ENCODE measurements around the gene LRIG1. TPM values are rescaled to one million over a fixed set of nuclear protein-coding genes. Genes with fewer than 3 reads are reported as not detected.

LRIG1 gene
- total RNA-seq, 1 donor from 2014 or later: 169 TPM

GRCh38 chr3:66475386-66476020, 25.3 kb downstream of the LRIG1 start:
- Histone ChIP-seq H3K27ac (peak overlapping the region; percentile 57), H3K9me3 (ENCODE audit: low read depth) (no peaks in the 10 kb centered on the region), H3K27me3 (no peaks in the 10 kb centered on the region), H3K79me2 (ENCODE audit: low read depth) (peaks cover 100% of the 10 kb centered on the region), H2AFZ (replicated peaks) (no peak overlapping the region), H3K4me3 (no peak overlapping the region), H3K4me2 (peak overlapping the region; percentile 46), H3K36me3 (no peaks in the 10 kb centered on the region), H3F3A (ENCODE audit: low read depth) (peaks cover 66% of the 10 kb centered on the region), H4K20me1 (ENCODE audit: low read depth) (peaks cover 100% of the 10 kb centered on the region), H3K9ac (no peak overlapping the region), H3K4me1 (peaks cover 92% of the 10 kb centered on the region)
- no peak for TF ChIP-seq EZH2phosphoT487 (IDR thresholded peaks at IDR 0.05)
- TF ChIP-seq EZH2 (IDR thresholded peaks at IDR 0.05): no peak
- TF ChIP-seq CTCF (IDR thresholded peaks at IDR 0.05): no peak
- Mint-ChIP-seq H3K36me3 (peaks cover 16% of the 10 kb centered on the region), H3K27ac (no peak overlapping the region), H3K4me1 (peaks cover 30% of the 10 kb centered on the region), H3K9me3 (peaks cover 13% of the 10 kb centered on the region), H3K27me3 (ENCODE audit: insufficient read depth, low read depth) (no peaks in the 10 kb centered on the region), H3K4me3 (no peak overlapping the region)
- DNase-seq (ENCODE audit: low spot score): no peak

GRCh38 chr3:66473692-66474091, 27.1 kb downstream of the LRIG1 start:
- H3K36me3 Mint-ChIP-seq: peaks cover 12% of the 10 kb centered on the region
- H3K4me3 Mint-ChIP-seq: no peak overlapping the region
- H3K79me2 ChIP-seq (ENCODE audit: low read depth): peaks cover 100% of the 10 kb centered on the region
- no peak overlapping the region for H3K4me3 ChIP-seq
- peak overlapping the region; percentile 45 for H3K4me2 ChIP-seq
- peaks cover 100% of the 10 kb centered on the region for H4K20me1 ChIP-seq (ENCODE audit: low read depth)
- peak overlapping the region; percentile 53 for H3K27ac ChIP-seq
- no peaks in the 10 kb centered on the region for H3K27me3 Mint-ChIP-seq (ENCODE audit: insufficient read depth, low read depth)
- peaks cover 88% of the 10 kb centered on the region for H3K4me1 ChIP-seq
- H3K4me1 Mint-ChIP-seq: peaks cover 31% of the 10 kb centered on the region
- H3K9me3 Mint-ChIP-seq: peaks cover 11% of the 10 kb centered on the region
- H3K9me3 ChIP-seq (ENCODE audit: low read depth): no peaks in the 10 kb centered on the region
- no peaks in the 10 kb centered on the region for H3K27me3 ChIP-seq
- peaks cover 77% of the 10 kb centered on the region for H3F3A ChIP-seq (ENCODE audit: low read depth)
- no peak overlapping the region for H2AFZ ChIP-seq (replicated peaks)
- DNase-seq (ENCODE audit: low spot score): no peak
- TF ChIP-seq CTCF (IDR thresholded peaks at IDR 0.05): no peak
- no peak for TF ChIP-seq EZH2phosphoT487 (IDR thresholded peaks at IDR 0.05)
- no peak for TF ChIP-seq EZH2 (IDR thresholded peaks at IDR 0.05)
- no peaks in the 10 kb centered on the region for H3K36me3 ChIP-seq
- H3K9ac ChIP-seq: no peak overlapping the region
- H3K27ac Mint-ChIP-seq: peak overlapping the region; percentile 34

- Mint-ChIP-seq H3K9me3 (peaks cover 11% of the 10 kb centered on the region), H3K4me3 (no peak overlapping the region), H3K27me3 (ENCODE audit: insufficient read depth, low read depth) (no peaks in the 10 kb centered on the region), H3K4me1 (peaks cover 33% of the 10 kb centered on the region), H3K36me3 (peaks cover 17% of the 10 kb centered on the region), H3K27ac (no peak overlapping the region)
- Histone ChIP-seq H3K4me1 (peaks cover 89% of the 10 kb centered on the region), H3K9ac (no peak overlapping the region), H3K27ac (peak overlapping the region; percentile 53), H2AFZ (replicated peaks) (no peak overlapping the region), H3K4me2 (peak overlapping the region; percentile 45), H3K4me3 (no peak overlapping the region), H3K27me3 (no peaks in the 10 kb centered on the region), H3K36me3 (no peaks in the 10 kb centered on the region), H3F3A (ENCODE audit: low read depth) (peaks cover 78% of the 10 kb centered on the region), H4K20me1 (ENCODE audit: low read depth) (peaks cover 100% of the 10 kb centered on the region), H3K79me2 (ENCODE audit: low read depth) (peaks cover 100% of the 10 kb centered on the region), H3K9me3 (ENCODE audit: low read depth) (no peaks in the 10 kb centered on the region)
- TF ChIP-seq CTCF (IDR thresholded peaks at IDR 0.05): no peak
- no peak for DNase-seq (ENCODE audit: low spot score)
Observed at GRCh38 chr3:66473181-66473580, 27.6 kb downstream of the LRIG1 start.

Data from neural progenitor cell (in vitro differentiated cells).